Activated gamma-delta T cell treated with anti-CD3 and anti-CD28 coated beads, Interleukin-2, amount 50 U/mL, for 16 hours (primary cell): ENCODE results near the gene GH2.
"Not testable (repeated sequence)": the region's sequence is repeated elsewhere in the genome, so short reads cannot be mapped to it uniquely, and the experiment has no call there.

Experiments used
- DNase-seq: peaks from one replicate; pipeline ENCODE4 v3.0.0-alpha.2; 2020; ENCODE audit warnings: low read depth

The GH2 gene

DNA sequence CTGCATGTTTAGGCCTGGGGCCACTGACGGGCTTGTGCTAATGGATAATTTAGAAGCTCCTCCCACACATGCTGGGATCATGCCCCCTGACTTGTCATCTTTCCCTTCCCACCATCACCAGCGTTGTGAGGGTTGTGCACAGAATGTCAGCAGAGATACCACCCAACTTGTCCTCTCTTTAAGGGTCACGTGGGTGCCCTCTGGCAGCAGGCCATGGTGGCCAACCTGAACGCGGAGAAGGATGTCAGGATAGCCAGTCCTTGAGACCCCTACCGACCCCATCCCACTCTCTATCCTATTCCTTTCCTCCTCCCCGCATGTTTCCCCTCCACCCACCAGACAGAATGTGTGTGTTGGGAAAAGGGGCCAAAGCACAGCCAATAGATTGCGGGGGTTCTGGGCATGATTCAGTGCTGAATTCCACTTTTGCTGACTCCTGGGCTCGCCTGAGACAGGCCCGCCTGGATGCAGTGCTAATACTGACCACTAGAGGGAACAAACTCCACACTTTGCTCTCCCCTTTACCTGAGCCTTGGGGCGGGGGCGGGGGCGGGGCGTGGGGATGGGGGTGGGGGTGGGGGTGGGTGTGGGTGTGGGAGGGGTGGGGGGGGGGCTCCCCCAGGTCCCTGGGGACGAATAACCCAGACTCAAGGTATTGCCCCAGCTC lies at the start of gene GH2:
Gene GH2, minus strand, starts transcription at position 10 of the 667 bp plus-strand sequence. CDS start 143 bp downstream, outside the sequence.
- peak; percentile 31 for DNase-seq

DNA sequence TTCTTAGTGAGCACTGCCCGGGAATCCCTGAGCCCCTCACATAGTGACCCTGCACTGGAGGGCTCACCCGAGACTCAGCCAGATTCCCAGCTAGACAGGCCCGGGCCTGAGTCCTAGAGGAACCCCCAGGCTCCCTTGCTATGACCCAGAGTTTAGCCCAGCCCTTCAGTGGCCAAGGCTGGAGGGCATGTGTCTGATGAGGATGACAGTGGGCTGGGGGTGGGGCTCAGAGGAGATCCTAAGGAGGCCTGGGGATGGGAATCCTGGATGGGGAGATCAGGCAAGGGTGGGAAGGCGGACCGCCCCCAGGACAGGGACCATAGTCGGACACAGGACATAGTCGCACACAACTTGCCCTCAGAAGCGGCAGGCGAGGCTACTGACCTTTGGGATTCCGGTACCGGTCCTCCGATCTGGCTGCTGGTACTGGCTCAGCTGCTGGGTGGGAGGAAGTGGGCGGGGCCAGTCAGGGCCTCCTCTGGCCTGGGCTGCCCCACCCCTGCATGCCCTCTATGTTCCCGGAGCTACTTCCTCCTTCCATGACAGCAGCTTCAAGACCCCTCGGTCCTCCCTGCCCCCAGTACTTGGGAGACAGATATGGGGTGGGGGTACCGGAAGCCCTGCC lies 49.3 kb upstream of the GH2 start:
- peak; percentile 17 for DNase-seq

DNA sequence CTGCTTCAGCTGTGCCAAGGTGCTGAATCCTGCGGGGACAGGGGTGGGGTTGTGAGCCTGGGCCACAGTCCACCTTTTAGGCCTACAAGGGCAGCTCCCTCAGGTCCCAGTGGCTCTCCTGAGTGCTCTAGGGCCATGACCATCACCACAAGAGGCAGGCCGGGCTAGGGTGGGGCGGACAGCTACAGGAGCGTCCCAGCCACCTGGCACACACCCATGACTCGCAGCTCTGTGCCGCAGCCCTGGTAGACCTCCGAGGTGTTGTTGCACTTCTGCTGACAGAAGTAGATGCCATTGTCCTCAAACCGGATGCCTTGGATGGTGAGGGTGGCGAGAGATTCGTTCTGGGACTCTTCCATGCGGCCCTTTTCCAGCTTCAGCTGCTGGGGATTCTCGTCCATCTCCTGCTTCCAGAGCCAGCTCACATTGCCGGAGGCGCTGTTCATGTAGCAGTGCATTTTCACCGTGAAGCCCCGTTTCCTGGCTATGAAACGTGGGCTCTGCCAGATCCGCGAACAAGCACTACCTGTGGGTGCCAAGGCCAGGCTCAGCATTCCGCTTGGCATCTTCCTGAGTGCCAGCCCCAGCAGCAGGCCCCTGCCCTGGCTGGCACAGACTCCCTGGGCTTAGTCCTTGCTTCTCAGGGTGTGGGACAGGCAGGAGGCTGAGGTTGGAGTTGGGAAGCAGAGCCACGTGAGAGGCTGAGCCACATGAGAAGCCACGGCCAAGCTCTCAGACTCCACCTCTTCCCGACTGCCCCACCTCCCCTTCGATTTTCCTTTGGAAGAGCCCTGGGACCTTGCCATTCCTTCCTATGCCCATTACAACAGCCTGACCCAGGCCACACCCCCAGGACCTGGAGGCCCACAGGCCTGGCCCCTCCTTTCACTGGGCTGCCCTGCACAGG lies 48.4 kb upstream of the GH2 start:
- no peak for DNase-seq

DNA sequence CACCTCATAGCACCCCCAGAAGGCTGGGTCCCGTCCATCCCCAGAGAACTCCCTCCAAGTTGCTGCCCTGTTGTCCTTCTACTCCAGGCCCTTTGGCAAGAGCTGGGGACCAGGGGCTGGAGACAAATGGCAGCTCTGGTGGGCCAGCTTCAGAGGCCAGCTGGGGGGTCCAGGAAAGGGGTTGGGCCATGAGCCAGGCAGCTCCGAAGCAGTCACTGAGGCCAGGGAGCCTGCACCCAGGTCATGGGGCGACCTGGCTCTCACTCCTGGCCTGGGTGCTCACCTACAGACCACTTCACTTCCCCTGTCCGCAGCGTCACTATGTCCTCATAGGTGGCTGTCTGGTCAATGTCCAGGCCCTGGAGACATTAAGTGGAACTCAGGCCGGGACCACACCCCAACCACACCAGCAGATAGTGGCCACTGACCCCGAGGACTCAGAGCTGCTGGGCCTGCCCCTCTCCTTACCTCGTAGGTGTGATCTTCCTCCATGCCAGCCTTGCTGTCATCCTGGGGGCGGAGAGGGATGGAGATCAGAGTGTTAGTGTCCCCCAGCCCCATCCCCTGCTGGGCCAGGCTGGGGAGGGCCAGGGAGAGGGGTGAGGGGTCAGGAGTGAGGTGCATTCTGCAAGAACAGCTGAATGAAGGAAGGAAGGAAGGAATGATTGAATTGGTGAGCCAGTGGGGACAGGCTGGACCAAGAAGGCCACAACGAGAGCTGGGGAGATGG lies 47.4 kb upstream of the GH2 start:
- no peak for DNase-seq

DNA sequence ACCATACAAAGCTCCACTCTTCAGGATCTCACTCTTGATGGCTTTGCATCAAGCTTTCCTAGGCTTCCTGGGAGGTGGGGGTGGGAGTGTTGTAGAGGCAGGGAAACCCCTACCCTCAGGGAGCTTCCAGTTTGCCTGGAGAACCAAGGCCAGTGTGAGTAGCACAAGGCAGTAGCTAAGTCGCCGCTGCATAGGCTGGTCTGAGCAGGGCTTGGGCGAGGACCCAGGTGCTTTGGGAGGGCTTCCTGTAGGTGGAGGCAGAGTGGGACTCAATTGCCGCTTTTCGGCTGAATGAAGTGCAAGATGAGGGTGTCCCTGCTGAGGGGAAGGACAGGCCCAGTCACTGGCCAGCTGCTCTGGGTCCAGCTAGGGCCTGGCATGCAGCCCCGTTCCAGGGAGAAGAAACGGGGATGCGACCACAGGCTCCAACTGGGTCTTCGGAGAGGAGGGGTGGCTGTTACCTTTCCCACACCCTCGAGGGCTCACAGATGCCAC lies 46.5 kb upstream of the GH2 start:
- no peak for DNase-seq

DNA sequence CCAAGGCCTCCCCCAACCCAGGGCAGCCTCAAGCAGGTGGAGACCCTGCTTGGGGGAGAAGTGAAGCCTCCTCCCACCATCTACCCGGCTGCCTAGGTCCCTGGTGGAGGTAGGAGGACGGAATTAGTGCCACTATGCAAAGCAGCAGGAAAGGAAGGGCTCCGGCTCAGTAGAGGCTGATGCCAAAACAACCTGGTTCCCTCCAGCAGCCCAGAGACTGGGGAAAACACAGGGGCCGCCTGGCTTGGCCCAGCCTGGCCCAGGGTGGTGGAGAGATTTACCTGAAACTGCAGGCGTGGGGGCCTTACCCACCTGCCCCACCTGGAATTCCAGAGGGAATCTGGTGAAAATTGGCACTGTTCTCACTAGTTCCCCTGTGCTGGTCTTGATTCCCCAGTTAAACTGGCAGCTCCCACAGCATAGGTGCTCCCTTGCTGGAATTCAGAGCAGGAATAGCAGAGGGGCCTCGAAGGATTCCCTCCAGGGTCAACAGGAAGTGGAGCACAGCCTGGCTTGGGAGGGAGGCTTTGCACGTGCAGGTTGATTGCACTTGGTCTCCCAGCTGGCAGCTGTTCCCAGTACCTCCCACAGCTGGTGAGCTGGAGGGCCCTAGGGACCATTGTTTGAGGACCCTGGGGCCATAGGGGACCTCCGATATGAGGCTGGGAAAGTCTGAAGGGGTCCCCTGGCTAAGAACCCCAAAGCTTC lies 45.9 kb upstream of the GH2 start:
- DNase-seq = no peak

DNA sequence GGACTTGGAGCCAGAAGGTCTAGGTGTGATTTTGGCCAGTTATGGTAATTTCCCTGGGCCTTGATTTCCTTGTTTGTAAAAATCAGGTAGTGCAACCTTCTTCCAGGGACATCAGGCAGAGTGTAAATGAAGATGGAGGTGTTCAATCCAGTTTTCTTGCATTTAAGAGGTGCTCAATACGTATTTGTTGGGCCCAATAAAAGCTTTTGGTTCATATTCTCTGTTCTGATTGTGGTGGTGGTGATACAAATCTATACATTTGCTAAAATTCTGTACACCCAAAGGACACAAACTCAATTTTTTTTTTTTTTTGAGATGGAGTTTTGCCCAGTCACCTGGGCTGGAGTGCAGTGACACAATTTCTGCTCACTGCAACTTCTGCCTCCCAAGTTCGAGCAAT lies 44.4 kb upstream of the GH2 start:
- DNase-seq = no peak

DNA sequence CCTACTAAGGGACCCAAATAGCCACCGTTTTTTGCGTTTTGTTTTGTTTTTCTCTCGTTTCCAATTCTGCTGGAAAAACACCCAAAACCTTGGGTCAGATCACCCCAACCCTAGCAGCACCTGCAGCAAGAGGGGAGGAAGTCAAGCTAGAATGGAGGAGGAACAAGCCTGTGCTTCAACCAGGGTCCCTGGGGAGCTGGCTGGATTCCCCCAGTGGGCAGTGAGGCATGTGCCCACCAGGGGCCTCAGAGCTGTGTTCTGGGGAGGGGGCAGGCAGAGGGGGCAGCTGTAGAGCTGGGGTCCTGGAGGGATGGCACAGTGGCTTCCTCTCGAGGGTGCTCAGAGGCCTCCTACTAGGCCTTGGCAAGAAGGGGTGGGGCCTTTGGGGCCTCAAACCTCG lies 43.9 kb upstream of the GH2 start:
- DNase-seq = no peak

DNA sequence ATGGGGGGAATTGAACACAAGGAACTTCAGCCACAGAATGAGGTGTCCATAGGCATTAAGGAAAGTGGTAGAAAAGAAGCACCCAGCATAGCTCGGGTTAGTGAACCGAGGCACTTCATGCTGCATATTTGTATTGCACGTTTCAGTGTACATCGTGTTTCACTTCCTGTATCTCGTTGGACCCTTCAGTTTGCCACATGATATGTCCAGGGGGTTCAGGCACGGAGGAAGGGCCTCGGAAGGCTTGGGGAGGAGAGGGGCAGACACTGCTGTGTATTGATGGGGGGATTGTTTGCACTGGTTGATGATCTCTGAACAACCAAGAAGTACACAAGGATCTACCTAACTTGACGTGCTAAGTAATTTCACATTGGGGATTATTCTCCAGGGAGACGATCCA lies 40.7 kb upstream of the GH2 start:
- not testable (repeated sequence) for DNase-seq

DNA sequence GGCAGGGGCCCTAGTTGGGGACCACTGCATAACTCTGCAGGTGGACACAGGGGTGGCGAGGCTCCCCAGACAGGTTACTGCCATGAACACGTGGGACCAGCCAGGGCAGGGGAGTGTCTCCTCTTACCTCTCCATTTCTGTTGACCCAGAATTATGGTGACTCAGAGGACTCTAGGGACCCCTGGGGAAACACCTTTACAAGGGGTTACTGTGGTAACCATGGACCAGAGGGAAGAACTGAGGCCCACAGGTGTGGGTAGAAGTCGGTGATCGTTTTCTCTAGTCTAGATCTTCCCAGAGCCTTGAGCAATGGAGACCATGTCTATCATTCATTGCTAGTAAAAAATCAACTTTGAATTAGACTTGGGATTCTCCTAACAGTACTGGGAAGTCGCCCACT lies 39.0 kb upstream of the GH2 start:
- DNase-seq = not testable (repeated sequence)

DNA sequence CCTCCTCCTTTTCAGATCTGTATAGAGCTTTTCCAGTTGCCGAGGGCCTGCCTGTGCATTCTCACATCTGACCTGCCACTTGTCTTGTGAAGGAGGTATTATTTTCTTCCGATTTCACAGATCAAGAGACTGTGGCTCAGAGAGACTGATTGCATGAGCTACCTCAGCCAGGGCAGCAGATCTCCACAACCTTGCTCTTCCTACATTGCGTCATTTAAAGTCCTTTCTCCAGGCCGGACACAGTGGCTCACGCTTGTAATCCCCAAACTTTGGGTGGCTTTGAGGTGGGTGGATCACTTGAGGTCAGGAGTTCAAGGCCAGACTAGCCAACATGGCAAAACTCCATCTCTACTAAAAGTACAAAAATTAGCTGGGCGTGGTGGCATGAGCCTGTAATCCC lies 38.3 kb upstream of the GH2 start:
- DNase-seq = not testable (repeated sequence)

DNA sequence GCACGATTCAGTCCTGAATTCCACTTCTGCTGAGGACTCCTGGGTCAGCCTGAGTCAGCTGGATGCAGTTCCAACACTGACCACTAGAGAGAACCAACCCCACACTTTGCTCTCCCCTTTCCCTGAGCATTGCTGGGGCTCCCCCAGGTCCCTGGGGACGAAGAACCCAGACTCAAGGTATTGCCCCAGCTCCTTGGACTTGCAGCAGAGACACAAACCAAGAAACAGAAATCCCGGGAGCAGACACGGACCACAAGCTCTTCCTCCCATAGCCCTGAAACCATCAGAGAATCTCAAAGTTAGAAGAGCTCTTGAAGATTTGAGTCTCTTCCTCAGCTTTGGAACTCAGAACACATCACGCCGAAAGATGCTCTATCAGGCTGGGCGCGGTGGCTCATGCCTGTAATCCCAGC lies 37.6 kb upstream of the GH2 start:
- peak; percentile 65 for DNase-seq

DNA sequence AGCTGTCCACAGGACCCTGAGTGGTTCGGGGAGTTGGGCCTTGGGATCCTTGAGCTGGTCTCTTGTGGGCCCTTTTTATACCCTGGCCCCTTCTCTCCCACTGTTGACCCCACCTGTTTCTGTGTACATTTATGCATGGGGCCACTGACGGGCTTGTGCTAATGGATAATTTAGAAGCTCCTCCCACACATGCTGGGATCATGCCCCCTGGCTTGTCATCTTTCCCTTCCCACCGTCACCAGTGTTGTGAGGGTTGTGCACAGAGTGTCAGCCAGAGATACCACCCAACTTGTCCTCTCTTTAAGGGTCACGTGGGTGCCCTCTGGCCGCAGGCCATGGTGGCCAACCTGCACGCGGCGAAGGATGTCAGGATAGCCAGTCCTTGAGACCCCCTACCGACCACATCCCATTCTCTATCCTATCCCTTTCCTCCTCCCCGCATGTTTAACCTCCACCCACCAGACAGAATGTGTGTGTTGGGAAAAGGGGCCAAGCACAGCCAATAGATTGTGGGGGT lies 37.1 kb upstream of the GH2 start, which contains the start of gene GH1:
Gene GH1, minus strand, starts transcription at position 51 of the 517 bp plus-strand sequence. CDS start 63 bp downstream, outside the sequence.
- not testable (repeated sequence) for DNase-seq

DNA sequence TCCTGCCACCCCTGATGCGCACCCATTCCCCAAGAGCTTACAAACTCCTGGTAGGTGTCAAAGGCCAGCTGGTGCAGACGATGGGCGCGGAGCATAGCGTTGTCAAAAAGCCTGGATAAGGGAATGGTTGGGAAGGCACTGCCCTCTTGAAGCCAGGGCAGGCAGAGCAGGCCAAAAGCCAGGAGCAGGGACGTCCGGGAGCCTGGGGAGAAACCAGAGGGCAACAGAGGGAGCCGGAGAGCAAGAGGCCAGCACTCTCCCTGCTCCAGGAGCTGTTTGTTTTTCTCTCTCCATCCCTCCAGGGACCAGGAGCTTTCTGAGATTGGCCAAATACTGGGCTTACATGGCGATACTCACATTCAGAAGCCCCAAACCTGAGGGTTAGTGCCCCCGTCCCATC lies 36.6 kb upstream of the GH2 start:
- no peak for DNase-seq

DNA sequence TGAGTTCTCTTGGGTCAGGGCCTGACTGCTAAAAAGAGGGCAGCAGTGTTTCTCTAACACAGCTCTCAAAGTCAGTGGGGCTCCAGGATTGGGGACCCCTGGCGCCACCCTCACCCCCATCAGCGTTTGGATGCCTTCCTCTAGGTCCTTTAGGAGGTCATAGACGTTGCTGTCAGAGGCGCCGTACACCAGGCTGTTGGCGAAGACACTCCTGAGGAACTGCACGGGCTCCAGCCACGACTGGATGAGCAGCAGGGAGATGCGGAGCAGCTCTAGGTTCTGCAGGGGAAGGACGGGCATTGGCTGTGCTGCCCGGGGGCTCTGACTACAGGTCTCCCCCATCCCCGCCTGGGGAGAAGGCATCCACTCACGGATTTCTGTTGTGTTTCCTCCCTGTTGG lies 35.9 kb upstream of the GH2 start:
- no peak for DNase-seq

DNA sequence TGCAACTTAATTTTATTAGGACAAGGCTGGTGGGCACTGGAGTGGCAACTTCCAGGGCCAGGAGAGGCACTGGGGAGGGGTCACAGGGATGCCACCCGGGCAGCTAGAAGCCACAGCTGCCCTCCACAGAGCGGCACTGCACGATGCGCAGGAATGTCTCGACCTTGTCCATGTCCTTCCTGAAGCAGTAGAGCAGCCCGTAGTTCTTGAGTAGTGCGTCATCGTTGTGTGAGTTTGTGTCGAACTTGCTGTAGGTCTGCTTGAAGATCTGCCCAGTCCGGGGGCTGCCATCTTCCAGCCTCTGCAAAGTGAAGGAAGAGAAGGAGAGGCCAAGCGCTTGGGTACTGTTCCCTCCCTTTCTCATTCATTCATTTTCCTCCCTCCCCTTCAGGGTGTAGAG lies 35.5 kb upstream of the GH2 start:
- DNase-seq = not testable (repeated sequence)

DNA sequence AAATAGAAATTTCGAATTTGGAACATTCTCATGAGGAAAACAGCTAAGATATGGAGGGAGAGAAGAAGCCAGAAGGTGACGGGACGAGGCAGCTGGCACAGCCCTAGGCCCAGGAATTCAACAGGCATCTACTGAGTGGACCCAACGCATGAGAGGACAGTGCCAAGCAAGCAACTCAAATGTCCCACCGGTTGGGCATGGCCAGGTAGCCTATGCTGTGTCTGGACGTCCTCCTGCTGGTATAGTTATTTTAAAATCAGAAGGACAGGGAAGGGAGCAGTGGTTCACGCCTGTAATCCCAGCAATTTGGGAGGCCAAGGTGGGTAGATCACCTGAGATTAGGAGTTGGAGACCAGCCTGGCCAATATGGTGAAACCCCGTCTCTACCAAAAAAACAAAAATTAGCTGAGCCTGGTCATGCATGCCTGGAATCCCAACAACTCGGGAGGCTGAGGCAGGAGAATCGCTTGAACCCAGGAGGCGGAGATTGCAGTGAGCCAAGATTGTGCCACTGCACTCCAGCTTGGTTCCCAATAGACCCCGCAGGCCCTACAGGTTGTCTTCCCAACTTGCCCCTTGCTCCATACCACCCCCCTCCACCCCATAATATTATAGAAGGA lies 34.9 kb upstream of the GH2 start:
- no peak for DNase-seq

DNA sequence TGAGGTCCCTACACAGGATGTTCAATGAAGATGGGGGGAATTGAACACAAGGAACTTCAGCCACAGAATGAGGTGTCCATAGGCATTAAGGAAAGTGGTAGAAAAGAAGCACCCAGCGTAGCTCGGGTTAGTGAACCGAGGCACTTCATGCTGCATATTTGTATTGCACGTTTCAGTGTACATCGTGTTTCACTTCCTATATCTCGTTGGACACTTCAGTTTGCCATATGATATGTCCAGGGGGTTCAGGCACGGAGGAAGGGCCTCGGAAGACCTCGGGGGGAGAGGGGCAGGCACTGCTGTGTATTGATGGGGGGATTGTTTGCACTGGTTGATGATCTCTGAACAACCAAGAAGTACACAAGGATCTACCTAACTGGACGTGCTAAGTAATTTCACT lies 34.0 kb upstream of the GH2 start:
- not testable (repeated sequence) for DNase-seq

DNA sequence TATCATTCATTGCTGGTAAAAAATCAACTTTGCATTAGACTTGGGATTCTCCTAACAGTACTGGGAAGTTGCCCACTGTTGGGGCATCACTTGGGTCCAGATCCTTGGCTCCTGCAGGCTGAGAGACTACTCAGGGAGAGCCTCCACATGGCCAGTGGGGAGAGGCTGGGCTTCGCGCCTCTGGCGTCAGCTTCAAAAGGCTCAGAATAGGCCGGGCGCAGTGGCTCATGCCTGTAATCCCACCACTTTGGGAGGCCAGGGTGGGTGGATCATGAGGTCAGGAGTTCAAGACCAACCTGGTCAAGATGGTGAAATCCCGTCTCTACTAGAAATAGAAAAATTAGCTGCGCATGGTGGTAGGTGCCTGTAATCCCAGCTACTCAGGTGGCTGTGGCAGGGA lies 32.7 kb upstream of the GH2 start:
- no peak for DNase-seq

DNA sequence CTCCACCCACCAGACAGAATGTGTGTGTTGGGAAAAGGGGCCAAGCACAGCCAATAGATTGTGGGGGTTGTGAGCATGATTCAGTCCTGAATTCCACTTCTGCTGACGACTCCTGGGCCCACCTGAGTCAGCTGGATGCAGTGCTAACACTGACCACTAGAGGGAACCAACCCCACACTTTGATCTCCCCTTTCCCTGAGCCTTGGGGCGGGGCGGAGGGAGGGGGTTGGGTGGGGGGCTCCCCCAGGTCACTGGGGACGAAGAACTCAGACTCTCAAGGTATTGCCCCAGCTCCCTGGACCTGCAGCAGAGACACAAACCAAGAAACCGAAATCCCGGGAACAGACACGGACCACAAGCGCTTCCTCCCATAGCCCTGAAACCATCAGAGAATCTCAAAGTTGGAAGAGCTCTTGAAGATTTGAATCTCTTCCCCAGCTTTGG lies 29.9 kb upstream of the GH2 start:
- peak; percentile 55 for DNase-seq
